Ecto neural progenitor cell (in vitro differentiated cells): ENCODE measurements around the gene VSIG8.
A peak's percentile ranks its signal among the peaks of the same experiment; 100 is the strongest.

ENCODE experiments used
- DNase-seq: peaks from one replicate; pipeline ENCODE4 v3.0.0-alpha.2; 2018; ENCODE audit warnings: low spot score

The VSIG8 gene

DNA sequence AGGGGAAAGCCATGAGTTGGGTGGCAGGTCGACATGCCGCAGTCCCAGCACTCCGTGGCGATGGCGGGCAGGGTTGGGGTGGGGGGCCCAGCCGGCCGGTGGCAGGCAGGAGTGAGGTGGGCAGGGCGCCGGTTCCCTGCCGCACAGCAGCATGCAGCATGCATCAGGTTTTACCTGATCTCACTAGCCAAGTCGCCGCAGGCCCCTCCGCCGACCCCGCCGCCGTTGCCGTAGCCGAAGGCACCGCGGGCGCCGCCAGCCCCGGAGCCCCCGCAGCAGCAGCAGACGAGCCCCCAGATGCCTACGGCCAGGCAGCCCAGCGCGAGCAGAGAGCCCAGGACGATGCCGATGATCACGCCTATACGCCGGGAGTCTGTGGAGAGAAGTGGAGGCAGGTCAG, 6.7 kb downstream of the VSIG8 start:
- DNase-seq = no peak

DNA sequence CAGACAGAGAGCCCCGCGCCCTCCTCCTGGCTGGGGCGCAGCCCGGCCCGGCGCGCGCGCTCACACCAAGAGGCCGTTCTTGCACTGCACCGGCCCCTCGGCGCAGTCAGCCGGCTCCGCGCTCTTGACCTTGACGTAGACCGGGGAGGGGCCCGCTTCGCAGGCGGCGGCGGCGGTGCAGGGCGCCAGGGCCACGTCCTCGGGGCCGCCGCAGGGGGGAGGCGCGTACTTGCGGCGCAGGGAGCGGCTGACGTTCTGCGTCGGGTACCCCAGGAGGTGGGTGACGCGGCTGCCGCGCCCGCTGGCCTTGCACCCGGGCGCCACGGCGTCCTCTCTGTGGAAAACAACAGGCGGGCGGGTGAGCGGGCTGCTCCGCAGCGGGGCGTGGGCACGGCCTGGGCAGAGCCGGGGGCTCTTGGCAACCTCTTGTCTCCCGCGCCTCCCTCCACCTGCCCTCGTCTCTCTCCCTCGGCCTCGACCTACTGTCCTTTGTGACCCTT, 7.7 kb downstream of the VSIG8 start:
- peak; percentile 54 for DNase-seq

DNA sequence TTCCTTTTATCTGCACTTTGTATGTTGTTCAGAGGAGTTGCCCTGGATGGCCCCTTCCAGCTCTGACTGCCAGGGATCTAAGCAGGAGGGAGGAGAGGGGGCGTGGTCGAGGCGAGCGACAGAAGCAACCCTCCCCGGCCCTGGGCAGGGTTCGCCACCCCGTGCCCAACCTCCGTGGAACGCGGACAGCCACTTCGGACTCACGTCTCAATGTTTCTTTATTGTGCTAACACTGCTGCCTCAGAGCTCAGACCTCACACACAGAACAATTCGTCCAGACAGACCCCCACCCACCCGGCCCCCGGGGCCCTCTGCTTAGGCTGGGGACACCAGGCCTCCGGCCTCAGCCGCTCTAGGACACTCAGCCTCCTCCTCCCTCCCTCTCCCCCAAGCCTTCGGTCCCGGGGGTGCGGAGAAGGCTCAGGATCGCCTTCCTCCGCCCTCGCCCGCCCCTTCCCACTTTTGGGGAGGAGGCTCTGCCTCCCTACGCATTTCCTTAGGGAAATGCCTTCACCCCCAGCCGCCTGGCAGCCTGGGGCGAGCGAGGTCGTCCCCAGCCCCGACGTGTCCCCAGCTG, 8.3 kb downstream of the VSIG8 start:
- DNase-seq = peak; percentile 58

DNA sequence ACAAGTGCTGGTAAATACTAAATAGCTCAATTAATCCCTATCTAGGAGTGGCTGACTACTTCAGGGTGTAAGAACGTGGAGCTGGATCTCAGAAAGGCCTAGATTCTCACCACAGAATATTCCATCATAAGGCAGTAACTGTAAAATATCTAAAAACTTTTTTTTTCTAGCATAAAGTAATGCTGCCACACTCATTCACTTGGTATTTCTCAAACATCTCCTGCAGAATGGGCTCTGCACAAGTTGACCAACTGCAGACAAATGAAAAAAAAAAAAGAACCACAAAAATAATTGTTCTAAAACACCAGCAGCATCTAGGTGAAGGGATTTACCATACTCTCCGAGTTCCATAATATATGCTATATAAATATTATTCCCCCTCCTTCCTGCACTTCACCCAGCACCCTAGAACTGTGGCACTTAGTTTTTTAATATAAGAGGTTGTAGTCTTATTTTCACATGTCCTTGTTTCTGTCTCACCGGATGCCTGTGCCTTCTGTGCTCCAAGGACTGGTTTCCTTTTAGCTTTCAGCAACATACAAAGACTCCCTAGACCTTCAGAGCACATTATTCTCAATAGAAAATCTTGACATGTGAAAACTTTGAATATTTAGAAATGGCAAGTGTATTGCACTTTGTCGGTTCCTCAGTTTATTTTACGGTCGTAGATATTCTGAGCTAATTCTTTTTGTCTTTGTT, 8.9 kb downstream of the VSIG8 start:
- no peak for DNase-seq

DNA sequence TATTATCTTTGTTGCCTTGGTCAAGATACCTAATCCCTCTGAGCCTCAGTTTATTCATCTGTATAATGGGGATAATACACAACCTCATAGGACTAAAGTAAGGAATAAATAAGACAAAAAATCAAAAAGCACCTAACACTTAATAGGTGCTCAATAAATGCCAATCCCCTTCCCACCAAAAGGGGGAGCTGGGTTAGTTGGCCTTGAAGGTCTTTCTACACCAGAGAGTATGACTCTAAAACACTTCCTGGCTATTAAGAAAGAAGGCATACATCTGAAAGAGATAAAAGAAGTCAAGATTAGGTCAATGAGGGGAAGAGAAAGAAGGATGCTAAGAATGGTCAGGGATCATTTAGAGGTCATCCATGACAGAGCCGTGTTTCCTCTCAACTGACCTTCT, 11.1 kb downstream of the VSIG8 start:
- no peak for DNase-seq

DNA sequence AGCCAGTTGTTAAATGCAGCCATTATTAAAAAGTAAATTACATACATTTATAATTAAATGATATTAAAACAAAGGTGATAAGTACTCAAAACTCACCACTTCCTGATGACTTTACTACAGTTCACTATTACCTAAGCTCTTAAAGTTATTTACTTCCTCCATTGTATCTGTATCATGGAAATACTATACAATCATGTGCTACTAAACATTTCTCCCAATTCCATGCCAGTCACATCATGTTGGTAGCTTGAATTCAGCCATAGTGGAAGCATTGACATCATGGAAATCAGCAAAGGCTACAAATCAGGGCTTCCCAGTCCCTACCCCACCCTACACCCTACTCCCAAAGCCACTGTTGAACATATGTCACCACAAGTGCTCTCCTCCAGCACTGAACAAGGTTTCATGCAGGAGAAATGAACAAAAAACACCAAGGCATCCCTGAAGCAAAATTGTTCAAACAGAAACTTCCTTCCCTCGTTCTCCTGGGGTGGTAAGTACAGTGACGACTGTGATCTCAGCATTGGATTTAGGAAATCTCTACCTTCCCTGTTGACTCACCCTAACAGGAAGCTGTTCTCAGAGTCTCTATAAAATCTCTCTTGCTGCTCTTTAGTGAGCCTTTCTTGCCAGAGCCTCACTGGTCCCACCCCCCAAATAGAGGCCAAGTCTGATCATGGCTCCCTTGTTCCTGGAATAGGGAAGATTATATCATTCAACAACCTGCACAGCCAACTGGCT, 12.7 kb downstream of the VSIG8 start:
- no peak for DNase-seq

DNA sequence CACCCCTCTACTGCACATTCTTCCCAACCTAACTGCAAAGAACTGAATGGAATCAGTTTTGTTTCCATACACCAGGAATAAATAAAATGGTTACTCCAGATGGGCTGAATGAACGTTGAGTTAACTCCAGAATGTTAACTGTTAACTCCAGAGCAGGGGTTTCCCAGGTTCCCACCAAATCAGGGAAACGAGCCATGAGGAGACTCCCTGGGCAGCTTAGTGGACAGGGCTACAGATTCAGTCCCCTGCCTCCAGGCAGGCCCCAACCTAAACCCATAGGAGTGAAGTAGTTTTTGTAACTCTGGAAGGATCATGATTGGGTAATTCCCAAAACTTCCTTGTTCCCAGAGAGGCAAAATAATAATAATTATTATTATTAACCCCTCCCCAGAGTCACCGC, 14.1 kb downstream of the VSIG8 start:
- DNase-seq = no peak

DNA sequence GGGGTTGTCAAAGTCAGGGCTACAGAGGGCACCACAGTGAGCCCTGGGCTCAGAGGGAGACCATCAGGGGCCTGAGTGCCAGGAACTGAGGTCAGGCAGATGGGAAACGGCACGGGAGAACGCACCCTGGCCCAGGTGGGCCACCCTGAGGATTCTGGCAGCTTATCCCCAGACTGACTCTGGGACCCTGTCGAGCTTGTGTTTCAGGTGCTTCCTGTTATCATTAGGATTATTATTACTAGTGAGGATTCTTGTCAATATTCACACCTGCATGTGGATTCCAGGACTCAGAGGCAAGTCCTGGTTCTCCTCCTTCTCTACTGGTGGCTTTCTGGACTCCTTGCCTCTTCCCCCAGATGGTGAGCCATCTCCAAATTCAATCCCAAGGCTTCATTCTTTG, 15.2 kb downstream of the VSIG8 start:
- DNase-seq = no peak

DNA sequence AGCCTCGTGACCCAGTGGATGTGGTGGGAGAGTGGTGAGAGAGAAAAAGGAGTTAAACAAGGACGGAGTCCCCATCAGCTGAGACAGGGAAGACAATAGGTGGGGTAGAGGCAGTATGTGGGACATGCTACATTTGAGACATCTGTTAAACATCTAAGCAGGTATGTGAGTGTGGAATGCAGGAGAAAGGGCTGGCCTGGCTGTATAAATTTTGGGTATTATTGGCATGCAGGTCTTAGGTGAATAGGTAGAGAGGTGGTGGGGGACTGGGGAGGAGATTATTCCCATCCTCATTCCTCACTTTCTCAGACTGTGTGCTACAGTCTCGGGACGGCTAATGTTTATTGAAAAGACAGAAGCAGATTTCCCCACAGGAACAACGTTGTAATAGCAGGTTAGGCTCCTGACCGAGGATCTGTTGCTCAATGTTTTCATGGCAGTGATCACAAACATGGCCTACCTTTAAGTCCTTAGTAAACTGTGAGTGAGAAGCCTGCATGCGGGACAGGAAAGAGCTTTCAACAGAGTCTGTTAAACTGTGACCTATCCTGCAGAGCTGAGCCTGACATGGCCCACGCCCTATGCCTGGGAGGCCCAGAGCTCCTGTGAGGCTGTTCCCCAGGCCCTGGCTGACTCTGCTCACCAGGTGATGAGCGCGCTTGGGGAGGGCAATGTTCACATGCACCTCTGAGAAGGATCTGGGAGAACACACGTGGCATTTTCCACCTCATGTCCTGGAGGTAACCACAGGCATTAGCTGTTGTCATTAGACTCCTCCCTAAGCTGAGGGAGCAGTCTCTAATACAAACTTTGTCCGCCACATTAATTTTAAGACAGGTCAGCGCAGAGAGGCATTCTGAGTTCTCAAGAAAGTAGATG, 16.5 kb downstream of the VSIG8 start:
- no peak for DNase-seq

DNA sequence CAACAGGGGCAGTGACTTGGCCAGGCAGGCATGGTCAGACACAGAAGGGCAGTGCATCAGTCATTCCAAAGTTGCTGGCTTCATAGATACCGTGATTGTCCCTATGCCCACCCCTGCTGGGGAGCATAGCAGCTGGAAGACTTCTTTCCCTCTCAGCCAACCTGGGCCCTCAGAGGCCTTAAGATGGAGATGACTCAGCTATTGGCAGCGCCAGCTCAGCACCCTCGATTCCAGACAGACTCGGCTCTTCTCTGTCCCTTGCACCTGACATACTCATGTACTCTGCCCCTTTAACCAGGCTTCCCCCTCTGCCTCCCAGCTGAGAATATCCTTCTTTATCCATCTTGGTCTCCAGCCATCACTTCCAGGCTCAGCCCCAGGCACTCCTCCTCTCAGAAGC, 19.0 kb downstream of the VSIG8 start:
- DNase-seq = no peak

DNA sequence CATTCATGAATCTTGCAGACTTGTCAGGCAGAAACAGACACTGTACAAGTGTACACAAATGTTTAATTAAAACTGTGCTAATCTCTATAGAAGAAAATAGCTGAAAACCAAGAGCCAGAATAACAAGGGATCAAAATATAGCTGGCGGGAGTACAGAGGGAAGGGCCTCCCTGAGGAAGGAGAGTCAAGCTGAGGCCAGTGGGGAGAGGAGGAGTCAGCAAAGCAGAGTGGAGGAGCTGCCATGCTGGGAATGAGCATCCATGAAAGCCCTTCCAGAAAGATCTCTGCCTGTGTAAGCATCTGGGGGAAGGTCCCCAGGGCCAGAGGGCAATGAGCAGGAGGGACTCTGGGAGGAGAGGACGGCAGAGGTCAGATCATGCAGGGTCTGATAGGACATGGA, 20.7 kb downstream of the VSIG8 start:
- DNase-seq = no peak

DNA sequence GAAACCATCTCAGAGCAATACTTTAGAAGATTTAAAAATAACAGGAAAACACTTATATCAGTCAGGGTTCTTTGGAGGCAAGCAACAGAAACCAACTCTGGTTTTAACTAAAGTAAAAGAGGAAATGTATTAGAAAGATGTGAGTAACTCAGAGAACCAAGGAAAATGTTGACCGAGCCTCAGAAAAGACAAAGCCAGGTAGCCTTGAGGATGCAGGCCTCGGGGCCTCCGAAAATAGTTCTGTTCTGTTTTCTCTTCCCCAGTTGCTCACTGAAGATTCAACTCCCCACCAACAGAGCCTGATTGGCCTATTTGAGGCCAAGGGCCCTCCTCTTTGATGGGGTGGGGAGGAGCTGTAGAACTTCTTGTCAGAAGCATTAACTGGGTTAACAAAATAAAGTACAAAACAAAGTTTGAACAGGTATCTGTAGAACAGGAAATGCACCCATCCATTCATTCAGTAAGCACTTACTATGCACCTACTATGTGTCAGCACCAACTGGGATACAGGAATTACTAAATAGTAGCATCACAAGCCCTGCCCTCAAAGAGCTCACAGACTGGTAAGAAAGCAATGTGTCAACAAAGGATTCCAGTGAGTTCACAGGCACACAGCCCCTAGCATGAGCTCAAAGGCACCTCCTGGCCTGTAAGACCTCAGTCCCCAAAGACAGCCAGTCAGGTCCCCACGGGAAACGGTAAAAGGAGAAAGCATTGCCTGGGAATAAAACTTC, 23.2 kb downstream of the VSIG8 start:
- DNase-seq = no peak

DNA sequence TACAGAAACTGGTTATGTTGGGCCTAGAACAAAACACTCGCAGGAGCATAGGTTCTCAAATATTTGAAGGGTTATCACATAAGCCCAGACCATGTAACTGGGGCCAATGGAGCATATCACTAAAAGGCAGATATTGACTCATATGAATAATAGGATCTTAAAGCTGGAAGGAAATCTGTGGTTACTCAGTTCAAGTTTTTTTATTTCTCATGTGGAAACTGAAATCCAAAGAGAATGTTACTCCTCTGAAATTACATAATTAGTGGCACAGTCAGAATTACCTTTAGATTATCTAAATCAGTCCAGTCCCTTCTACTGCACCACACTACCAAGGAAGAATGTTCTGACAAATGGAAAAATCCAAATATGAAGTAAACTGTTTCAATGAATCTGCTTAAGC, 23.7 kb downstream of the VSIG8 start:
- DNase-seq = no peak

DNA sequence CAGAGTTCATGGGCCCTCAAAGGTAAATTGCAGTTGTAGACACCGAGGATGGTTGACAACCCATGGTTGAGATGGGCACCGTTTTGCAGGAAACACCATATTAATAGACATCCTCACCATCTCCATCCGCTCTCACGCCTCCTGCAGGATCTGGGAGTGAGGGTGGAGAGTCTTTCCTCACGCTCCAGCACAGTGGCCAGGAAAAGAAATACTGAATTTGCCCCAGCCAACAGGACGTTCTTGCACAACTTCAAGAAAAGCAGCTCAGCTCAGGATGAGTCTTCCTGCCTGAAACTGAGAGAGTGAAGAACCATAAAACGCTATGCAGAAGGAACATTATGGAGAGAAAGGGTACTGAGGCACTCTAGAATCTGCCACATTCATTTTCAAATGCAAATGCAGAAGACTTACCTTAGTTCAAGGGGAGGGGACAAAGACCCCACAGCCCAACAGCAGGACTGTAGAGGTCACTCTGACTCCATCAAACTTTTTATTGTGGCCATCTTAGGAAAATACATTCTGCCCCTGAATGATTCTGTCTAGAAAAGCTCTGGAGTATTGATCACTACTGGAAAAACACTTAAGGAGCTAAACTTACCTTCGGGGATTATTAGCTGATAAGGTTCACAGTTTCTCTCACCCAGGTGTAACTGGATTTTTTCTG, 26.5 kb downstream of the VSIG8 start:
- no peak for DNase-seq

DNA sequence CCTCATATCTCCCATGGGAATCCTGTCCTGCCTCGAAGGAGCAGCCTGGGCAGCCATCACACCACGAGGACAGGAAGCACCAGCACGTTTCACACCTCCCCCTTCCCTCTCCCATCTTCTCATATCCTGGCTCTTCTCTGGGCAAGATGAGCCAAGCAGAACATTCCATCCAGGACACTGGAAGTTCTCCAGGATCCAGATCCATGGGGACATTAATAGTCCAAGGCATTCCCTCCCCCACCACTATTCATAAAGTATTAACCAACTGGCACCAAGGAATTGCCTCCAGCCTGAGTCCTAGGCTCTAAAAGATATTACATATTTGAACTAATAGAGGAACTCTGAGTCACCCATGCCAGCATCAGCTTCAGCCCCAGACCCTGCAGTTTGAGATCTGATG, 27.1 kb downstream of the VSIG8 start:
- no peak for DNase-seq

DNA sequence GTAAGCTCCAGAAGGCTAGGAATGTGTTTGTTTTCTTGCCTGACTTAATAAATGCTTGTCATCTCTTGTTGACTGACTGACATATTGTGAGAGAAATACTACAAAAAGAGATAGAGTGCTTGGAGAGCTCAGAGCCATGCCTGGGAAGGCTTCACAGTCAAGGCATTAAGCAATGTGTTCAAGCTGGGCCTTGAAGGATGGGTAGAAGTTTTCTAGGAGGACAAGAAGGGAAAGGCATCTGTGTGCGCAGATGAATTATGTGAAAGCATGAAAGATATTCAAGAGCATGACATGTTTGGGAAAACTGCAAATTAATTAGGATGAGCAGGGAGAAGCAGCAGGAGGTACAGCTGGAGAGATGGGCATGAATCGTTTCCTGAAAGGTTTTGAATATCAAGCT, 30.1 kb downstream of the VSIG8 start:
- no peak for DNase-seq

DNA sequence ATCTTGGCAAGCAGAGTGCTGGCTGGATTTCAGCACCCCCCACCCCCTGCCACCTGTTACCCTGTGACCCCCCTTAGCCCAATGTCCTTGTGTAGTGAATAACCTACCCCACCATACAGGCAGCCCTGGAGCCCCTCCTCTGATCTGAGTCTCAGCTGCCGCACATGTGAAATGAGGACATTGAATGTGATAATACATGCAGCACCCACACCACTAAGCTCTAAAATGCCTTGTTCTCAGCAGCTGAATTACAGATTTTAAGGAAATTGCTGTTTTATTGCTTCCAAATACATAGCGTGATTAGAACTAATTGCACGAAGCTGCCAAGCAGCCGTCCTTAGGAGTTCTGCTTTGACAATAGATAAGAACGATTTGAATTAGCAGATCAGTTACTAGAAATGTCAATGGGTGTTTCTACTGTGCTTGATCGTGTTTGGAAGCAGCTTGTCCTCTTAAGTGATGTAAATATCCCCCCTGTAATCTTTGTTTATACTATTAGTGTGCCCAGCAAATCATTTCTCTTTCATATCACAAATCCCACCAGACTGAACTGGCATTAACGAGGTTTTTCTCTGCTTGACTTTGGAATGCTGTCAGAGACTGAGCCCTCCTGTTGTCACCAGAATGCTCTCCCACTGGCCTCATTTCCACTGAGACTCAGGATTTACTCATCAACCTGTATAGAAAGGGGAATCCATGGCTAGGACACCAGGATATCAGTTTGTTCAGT, 30.9 kb downstream of the VSIG8 start:
- DNase-seq = no peak

DNA sequence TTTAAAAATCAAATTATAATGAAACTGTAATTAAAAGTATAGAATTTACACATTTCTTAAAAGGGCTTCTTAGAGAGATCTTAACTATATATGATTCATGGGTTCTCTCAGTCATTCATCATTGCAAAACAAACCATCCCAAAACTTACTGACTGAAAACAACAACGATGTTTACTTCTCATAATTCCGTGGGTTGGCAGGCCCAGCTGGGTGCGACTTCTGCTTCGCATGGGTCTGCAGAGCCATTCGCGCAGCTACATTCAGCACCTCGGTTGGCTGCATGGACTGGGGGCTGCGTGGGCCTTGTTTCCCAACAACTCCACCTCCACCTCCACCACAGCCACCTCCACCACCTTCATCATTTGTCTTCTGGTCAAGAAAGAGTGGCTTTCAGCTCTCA, 31.7 kb downstream of the VSIG8 start:
- no peak for DNase-seq

DNA sequence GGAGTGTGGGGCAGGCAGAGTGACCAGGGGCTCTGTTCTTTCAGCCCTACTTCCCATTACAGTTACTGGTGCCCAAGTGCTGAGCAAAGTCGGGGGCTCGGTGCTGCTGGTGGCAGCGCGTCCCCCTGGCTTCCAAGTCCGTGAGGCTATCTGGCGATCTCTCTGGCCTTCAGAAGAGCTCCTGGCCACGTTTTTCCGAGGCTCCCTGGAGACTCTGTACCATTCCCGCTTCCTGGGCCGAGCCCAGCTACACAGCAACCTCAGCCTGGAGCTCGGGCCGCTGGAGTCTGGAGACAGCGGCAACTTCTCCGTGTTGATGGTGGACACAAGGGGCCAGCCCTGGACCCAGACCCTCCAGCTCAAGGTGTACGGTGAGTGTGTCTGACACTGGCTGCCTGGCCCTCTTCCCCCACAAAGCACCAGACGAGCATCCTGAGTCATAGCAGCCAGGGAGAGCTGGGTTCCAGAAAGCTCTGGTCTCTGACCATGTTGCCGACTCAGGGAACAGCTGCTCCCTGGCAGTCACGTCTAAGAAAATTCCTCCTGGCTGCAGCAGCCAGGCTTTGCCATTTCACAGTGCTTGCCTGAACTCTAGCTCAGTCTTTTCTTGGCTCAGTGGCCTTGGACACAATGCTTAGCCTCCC, 32.5 kb downstream of the VSIG8 start:
- DNase-seq = no peak

DNA sequence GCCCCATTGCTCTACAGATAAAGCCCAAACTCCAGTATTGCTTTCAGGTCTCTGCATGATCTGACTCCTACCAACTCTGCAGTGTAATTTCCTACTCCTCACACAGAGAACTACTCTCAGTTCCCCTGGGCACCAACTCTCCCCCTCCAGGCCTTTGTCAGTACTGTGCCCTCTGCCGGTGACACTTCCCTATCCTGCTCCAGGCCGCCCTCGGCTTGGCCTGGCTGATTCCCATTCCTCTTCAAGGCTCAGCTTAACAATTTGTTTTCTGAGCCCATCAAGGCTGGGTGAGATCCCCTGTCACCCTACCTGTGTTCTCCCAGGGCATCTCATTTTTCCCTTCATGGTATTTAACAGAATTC, 33.2 kb downstream of the VSIG8 start:
- DNase-seq = peak; percentile 68
